HL-60 (cell line): ENCODE data around the gene C1orf146.

ENCODE experiments used
- CTCF ChIP-seq: IDR thresholded peaks from one replicate; pipeline ENCODE4 v1.5.1; 2011; ENCODE audit warnings: low read length, control low read depth, inconsistent platforms; ENCODE audit not compliant: insufficient read depth
- POLR2AphosphoS5 ChIP-seq: IDR thresholded peaks from 2 replicates; pipeline ENCODE4 v1.6.1; 2012; ENCODE audit warnings: low read depth

- TF ChIP-seq CTCF (no peak), POLR2AphosphoS5 (no peak)
These were observed 25.5 kb upstream of the C1orf146 start for GRCh38 chr1:92192246-92192645.
